ENCODE results near the gene ADAT1.

The ADAT1 gene

GRCh38 chr16:75575958-75576357 is 47.1 kb downstream of the ADAT1 start:
- no peak for DNase-seq

GRCh38 chr16:75573955-75574354 is 49.1 kb downstream of the ADAT1 start:
- DNase-seq: no peak

GRCh38 chr16:75572864-75573542 is 50.1 kb downstream of the ADAT1 start:
- no peak for DNase-seq

- DNase-seq: no peak
These were observed 52.5 kb downstream of the ADAT1 start for GRCh38 chr16:75570396-75571065.

- no peak for DNase-seq
These were observed 55.2 kb downstream of the ADAT1 start for GRCh38 chr16:75567911-75568310.

GRCh38 chr16:75566758-75567255 is 56.3 kb downstream of the ADAT1 start:
- no peak for DNase-seq

- peak; percentile 85 to 94 for DNase-seq
These were observed 56.9 kb downstream of the ADAT1 start, which contains the start of gene GABARAPL2 for GRCh38 chr16:75566040-75566757. GABARAPL2 (plus strand) TSS chr16:75566379; CDS start chr16:75566487, 108 bp downstream.

- no peak for DNase-seq
These were observed 57.4 kb downstream of the ADAT1 start for GRCh38 chr16:75565640-75566039.

- DNase-seq: no peak
These were observed 63.3 kb downstream of the ADAT1 start for GRCh38 chr16:75559564-75560372.

- DNase-seq: no peak
These were observed 64.2 kb downstream of the ADAT1 start for GRCh38 chr16:75558846-75559401.

- DNase-seq: no peak
These were observed 66.6 kb downstream of the ADAT1 start for GRCh38 chr16:75556431-75556950.

GRCh38 chr16:75555707-75556430 is 67.2 kb downstream of the ADAT1 start, which contains the start of gene TMEM231:
TMEM231 (minus strand) TSS chr16:75556252; CDS start chr16:75556209, 43 bp downstream.
- DNase-seq: peak; percentile 96 to 97

- no peak for DNase-seq
These were observed 67.8 kb downstream of the ADAT1 start for GRCh38 chr16:75555213-75555706.

GRCh38 chr16:75552951-75553350 is 70.1 kb downstream of the ADAT1 start:
- DNase-seq: no peak

GRCh38 chr16:75550211-75550662 is 72.8 kb downstream of the ADAT1 start:
- DNase-seq: no peak

Measured in stimulated activated CD4-positive, alpha-beta T cell treated with anti-CD3 and anti-CD28 coated beads, Interleukin-4, amount 100 ng/mL, for 4 hours (primary cell).